ENCODE results near the gene SLC22A17.

The SLC22A17 gene

DNA sequence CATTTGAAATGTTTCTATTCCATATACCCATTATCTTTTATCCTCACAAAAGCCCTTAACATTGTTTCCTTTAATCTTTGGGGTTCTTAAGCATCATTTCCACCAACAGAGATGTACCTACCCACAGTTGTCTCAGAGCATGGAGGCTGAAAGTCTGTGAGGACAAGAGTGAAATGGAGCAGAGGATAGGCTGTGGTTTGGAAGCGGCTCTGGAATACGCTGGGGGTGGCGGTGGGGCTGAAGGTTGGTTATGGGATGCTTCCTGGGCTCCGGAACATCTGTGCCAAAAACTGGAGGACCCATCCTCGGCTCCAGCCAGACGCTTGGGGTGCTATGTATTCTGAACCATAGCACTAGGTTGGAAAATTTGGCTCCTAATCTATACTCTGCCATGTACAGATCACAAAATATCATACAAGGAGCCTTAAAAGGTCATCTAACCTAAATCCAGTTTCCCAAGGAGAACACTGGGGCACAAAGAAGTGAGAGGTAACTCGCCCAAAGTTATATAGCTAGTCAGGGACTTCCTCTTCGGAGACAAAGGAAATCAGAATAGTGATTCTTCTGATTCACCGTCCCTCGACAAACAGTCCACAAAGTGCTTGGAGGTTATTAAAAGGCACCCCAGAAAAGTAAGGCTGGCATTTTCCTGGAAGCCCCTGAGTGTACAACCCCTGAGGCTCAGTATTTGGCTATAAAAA is 52.6 kb downstream of the SLC22A17 start:
- H3K4me3 ChIP-seq (ENCODE audit: control insufficient read depth, low read depth, low read length), result peak overlapping the region; percentile 64
- no peak for DNase-seq (ENCODE audit: low read depth)
- TF ChIP-seq, protein P1, sequence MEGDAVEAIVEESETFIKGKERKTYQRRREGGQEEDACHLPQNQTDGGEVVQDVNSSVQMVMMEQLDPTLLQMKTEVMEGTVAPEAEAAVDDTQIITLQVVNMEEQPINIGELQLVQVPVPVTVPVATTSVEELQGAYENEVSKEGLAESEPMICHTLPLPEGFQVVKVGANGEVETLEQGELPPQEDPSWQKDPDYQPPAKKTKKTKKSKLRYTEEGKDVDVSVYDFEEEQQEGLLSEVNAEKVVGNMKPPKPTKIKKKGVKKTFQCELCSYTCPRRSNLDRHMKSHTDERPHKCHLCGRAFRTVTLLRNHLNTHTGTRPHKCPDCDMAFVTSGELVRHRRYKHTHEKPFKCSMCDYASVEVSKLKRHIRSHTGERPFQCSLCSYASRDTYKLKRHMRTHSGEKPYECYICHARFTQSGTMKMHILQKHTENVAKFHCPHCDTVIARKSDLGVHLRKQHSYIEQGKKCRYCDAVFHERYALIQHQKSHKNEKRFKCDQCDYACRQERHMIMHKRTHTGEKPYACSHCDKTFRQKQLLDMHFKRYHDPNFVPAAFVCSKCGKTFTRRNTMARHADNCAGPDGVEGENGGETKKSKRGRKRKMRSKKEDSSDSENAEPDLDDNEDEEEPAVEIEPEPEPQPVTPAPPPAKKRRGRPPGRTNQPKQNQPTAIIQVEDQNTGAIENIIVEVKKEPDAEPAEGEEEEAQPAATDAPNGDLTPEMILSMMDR (conservative IDR thresholded peaks at IDR 0.05; ENCODE audit: control insufficient read depth, insufficient read depth, low read depth, low read length), result no peak

- no peak overlapping the region for H3K4me3 ChIP-seq (ENCODE audit: control insufficient read depth, low read depth, low read length)
These were observed 53.3 kb downstream of the SLC22A17 start for GRCh38 chr14:23299211-23299957.

DNA sequence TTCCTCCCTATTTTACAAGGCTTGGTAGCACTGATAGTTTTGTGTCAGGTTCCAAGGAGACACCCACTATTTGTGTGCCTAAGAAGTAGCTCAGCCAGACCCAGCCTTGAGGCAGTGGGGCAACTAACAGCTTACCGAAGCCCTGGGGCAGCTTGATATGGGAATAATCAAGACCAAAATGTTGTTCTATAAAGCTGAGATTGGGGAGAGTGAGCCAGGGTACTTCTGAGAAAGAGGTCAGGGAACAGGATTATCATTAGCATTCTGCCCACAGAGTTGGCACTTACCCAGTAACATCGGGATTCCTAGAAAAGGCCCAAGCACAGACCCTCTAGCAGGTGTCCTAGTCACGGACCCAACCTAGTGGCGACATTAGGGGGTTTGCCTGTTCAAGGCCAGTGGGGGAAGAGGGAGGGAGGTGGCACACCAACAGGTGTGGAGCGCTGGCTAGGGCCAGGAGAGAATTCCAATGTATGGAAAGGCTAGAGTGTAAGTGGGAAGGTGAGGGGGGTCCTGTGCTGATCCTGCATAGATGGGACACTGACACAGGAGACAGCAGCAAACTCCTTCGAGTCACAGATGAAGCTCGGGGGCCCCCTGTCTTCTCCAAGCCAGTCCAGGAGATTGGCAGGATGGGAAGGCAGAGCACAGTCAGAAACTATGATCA is 54.9 kb downstream of the SLC22A17 start:
- H3K4me3 ChIP-seq (ENCODE audit: control insufficient read depth, low read depth, low read length), result no peak overlapping the region
- TF ChIP-seq, protein P1 (conservative IDR thresholded peaks at IDR 0.05; ENCODE audit: control insufficient read depth, insufficient read depth, low read depth, low read length), result no peak
- DNase-seq (ENCODE audit: low read depth), result no peak

More at GRCh38 chr14:23299211-23299957, 53.3 kb downstream of the SLC22A17 start:
- peak; percentile 78 for DNase-seq (ENCODE audit: low read depth)
- TF ChIP-seq, protein P1 (conservative IDR thresholded peaks at IDR 0.05; ENCODE audit: control insufficient read depth, insufficient read depth, low read depth, low read length), result peak; percentile 46

DNA sequence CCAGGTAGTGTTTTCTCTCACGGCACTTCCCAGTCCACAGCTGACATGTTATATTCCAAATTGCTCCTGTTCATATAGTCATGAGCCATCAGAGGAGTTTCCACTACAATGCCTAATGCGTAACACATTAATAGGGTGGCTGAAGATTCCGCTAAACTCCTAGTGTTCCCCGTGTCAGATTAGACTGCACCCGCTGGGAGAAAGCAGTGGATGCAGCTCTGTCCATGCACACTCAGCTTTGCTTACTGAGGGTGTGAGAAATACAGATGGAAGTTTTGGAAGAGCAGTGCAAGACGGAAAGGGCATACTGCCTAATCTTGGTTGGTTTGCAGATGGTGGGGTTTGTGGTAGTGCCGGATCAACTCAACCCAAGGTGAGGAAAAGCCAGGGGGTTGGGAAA is 55.6 kb downstream of the SLC22A17 start:
- no peak overlapping the region for H3K4me3 ChIP-seq (ENCODE audit: control insufficient read depth, low read depth, low read length)
- TF ChIP-seq, protein P1 (conservative IDR thresholded peaks at IDR 0.05; ENCODE audit: control insufficient read depth, insufficient read depth, low read depth, low read length), result no peak
- DNase-seq (ENCODE audit: low read depth), result no peak
